HepG2 (cell line): ENCODE results near the gene ARHGEF3. TPM values are rescaled to one million over a fixed set of nuclear protein-coding genes. Genes with fewer than 3 reads are reported as not detected.

ENCODE experiments used
- E2F1 ChIP-seq: sonication (generic); formaldehyde crosslinking; IDR thresholded peaks from 2 replicates; pipeline ENCODE4 v1.5.0; 2020; ENCODE audit warnings: missing genetic modification reagents
- FIP1L1 ChIP-seq: fragments of 200-400 bp; formaldehyde crosslinking; IDR thresholded peaks from 2 replicates; pipeline ENCODE4 v1.6.1; 2018; ENCODE audit warnings: low read depth, mild to moderate bottlenecking, low read length, moderate library complexity, borderline replicate concordance; ENCODE audit not compliant: insufficient read depth
- NFKB2 ChIP-seq: sonication (generic); formaldehyde crosslinking; IDR thresholded peaks from 2 replicates; pipeline ENCODE4 v1.4.0; 2020; ENCODE audit warnings: missing genetic modification reagents, borderline replicate concordance
- REST ChIP-seq, 2 experiments: IDR thresholded peaks; 2 replicates each; pipeline ENCODE4 v1.6.1; 2011 to 2012; ENCODE audit warnings: low read length in 2 of 2, borderline replicate concordance in 1 of 2, low read depth in 1 of 2, mild to moderate bottlenecking in 1 of 2, moderate library complexity in 1 of 2
- TAF1 ChIP-seq: sonication (generic); formaldehyde crosslinking; IDR thresholded peaks from 2 replicates; pipeline ENCODE4 v1.4.0; 2020; ENCODE audit warnings: missing genetic modification reagents
- ZBTB39 ChIP-seq: sonication (generic); formaldehyde crosslinking; IDR thresholded peaks from 2 replicates; pipeline ENCODE4 v1.5.0; 2020; ENCODE audit warnings: missing genetic modification reagents
- ZBTB46 ChIP-seq: sonication (generic); formaldehyde crosslinking; IDR thresholded peaks from 2 replicates; pipeline ENCODE4 v1.4.0; 2020; ENCODE audit warnings: mild to moderate bottlenecking, missing genetic modification reagents, borderline replicate concordance
- ZNF136 ChIP-seq: sonication (generic); formaldehyde crosslinking; IDR thresholded peaks from 2 replicates; pipeline ENCODE4 v1.8.1; 2022; ENCODE audit warnings: low read depth, mild to moderate bottlenecking, moderate library complexity, missing genetic modification reagents
- ZNF607 ChIP-seq: sonication (generic); formaldehyde crosslinking; IDR thresholded peaks from 2 replicates; pipeline ENCODE4 v1.5.1; 2020; ENCODE audit warnings: missing genetic modification reagents, mild to moderate bottlenecking, borderline replicate concordance
- ZNF687 ChIP-seq: sonication (generic); formaldehyde crosslinking; IDR thresholded peaks from 2 replicates; pipeline ENCODE4 v1.5.1; 2020; ENCODE audit warnings: mild to moderate bottlenecking, missing genetic modification reagents, moderate library complexity
- ZNF703 ChIP-seq: sonication (generic); formaldehyde crosslinking; IDR thresholded peaks from 2 replicates; pipeline ENCODE4 v1.5.1; 2020; ENCODE audit warnings: missing genetic modification reagents, mild to moderate bottlenecking, moderate library complexity, borderline replicate concordance
- ZSCAN21 ChIP-seq: sonication (generic); formaldehyde crosslinking; IDR thresholded peaks from 2 replicates; pipeline ENCODE4 v1.8.0; 2022; ENCODE audit warnings: mild to moderate bottlenecking, missing genetic modification reagents, moderate library complexity, borderline replicate concordance
- polyA plus RNA-seq, 8 experiments: library from polyadenylated mRNA; depleted of rRNA in 3 of 8; stranded (reverse) in 7 of 8; unstranded in 1 of 8; fragments of >200 nt; fragmentation: Illumina TruSeq in 4 of 8; extraction: Trizol in 4 of 8; gene quantifications; 2 replicates each; pipeline versions ENCODE4 v1.2.1 to v1.2.3, GENCODE V29; 2011 to 2016; ENCODE audit warnings: low read depth in 4 of 8, missing spikeins in 1 of 8, mixed read lengths in 1 of 8; ENCODE audit not compliant: insufficient read depth in 1 of 8
- total RNA-seq, 5 experiments: library from RNA; depleted of rRNA; stranded (reverse); fragments of >200 nt; fragmentation: Illumina TruSeq; extraction: Trizol; gene quantifications; 2 replicates each; pipeline ENCODE4 v1.2.3, GENCODE V29; 2016; ENCODE audit warnings: low read depth in 1 of 5

The ARHGEF3 gene
- total and polyA plus RNA-seq, 2 of the 13 experiments (the other 11 are each of a cell fraction or from before 2014, with no cell fraction given): 14.8 to 23.1 TPM

GRCh38 chr3:56682462-56683121 is 119.2 kb downstream of the ARHGEF3 start (continued):
- TF ChIP-seq FIP1L1 (no peak), ZBTB46 (CRISPR knock-in tag) (no peak), ZBTB39 (0 out of 2 replicates have a peak, but pooled peaks have one; percentile 16), TAF1 (CRISPR knock-in tag) (peak; percentile 90), ZNF703 (CRISPR knock-in tag) (no peak; the same call in 1 of the 2 replicates), ZNF136 (CRISPR knock-in tag) (0 out of 2 replicates have a peak, but pooled peaks have one; percentile 23), NFKB2 (CRISPR knock-in tag) (no peak), ZSCAN21 (CRISPR knock-in tag) (0 out of 2 replicates have a peak, but pooled peaks have one; percentile 9), E2F1 (no peak), REST (IDR thresholded peaks at IDR 0.05; ENCODE audit: borderline replicate concordance in 1 of 2, low read depth in 1 of 2, low read length in 2 of 2) (peak in 1 of 2 experiments; percentile 22; a peak in 1 of 4 replicates), ZNF607 (CRISPR knock-in tag) (0 out of 2 replicates have a peak, but pooled peaks have one; percentile 43), ZNF687 (CRISPR knock-in tag) (peak; percentile 96)
